Esophagus squamous epithelium (tissue), 4 donors: Measurements from ENCODE around the gene TMEFF2.

Experiments
- POLR2A ChIP-seq, 4 donors: fragments of 450-650 bp; IDR thresholded peaks; one replicate each; pipeline ENCODE4 v1.6.1; 2017; ENCODE audit warnings: antibody characterized with exemption in 4 of 4, mild to moderate bottlenecking in 4 of 4, moderate library complexity in 3 of 4
- TF ChIP-seq, protein P1 (sequence below), 6 experiments: fragments of 450-650 bp in 4 of 6; fragments of 200-600 bp in 2 of 6; sonication (generic) in 2 of 6; IDR thresholded peaks; one replicate each; pipeline ENCODE4 v1.5.1; 2016 to 2019; ENCODE audit warnings: antibody characterized with exemption in 6 of 6, mild to moderate bottlenecking in 4 of 6, moderate library complexity in 4 of 6

DNA sequence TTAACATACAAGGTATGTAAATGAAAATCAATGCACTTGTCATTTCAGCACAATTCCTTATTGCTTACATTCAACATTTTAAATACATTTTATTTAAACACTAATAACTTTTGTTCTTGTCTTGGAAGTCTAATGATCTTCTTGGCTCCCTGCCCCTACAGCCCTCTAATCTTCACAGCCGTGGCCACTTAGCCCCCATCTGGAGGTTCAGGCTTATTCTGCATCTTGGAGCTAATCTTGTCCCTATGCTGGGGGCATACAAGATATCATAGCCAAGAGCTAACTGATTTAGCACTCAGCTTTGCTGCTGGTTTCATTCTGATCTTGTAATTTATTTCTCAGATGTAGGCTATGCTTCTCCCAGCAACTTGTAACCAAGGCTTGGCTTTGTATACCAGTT lies 140.8 kb downstream of the TMEFF2 start:
- TF ChIP-seq, protein P1, sequence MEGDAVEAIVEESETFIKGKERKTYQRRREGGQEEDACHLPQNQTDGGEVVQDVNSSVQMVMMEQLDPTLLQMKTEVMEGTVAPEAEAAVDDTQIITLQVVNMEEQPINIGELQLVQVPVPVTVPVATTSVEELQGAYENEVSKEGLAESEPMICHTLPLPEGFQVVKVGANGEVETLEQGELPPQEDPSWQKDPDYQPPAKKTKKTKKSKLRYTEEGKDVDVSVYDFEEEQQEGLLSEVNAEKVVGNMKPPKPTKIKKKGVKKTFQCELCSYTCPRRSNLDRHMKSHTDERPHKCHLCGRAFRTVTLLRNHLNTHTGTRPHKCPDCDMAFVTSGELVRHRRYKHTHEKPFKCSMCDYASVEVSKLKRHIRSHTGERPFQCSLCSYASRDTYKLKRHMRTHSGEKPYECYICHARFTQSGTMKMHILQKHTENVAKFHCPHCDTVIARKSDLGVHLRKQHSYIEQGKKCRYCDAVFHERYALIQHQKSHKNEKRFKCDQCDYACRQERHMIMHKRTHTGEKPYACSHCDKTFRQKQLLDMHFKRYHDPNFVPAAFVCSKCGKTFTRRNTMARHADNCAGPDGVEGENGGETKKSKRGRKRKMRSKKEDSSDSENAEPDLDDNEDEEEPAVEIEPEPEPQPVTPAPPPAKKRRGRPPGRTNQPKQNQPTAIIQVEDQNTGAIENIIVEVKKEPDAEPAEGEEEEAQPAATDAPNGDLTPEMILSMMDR (IDR thresholded peaks at IDR 0.05) = no peak
- TF ChIP-seq POLR2A (IDR thresholded peaks at IDR 0.05) = no peak
